Kidney tubule cell (primary cell): ENCODE measurements around the gene KNTC1.
"Not testable (repeated sequence)": the region's sequence is repeated elsewhere in the genome, so short reads cannot be mapped to it uniquely, and the experiment has no call there.

Experiments used
- DNase-seq: peaks from one replicate; pipeline ENCODE4 v3.0.0-alpha.2; 2018; ENCODE audit warnings: low spot score

Gene KNTC1

GRCh38 chr12:122513028-122513427 lies 14.0 kb upstream of the KNTC1 start:
- not testable (repeated sequence) for DNase-seq

GRCh38 chr12:122513660-122514059 lies 13.4 kb upstream of the KNTC1 start:
- no peak for DNase-seq

GRCh38 chr12:122515275-122515674 lies 11.8 kb upstream of the KNTC1 start:
- DNase-seq: no peak

- DNase-seq: no peak
Measured at GRCh38 chr12:122516544-122517361, 10.3 kb upstream of the KNTC1 start.

GRCh38 chr12:122517877-122518276 lies 9.2 kb upstream of the KNTC1 start:
- peak; percentile 90 for DNase-seq

DNA sequence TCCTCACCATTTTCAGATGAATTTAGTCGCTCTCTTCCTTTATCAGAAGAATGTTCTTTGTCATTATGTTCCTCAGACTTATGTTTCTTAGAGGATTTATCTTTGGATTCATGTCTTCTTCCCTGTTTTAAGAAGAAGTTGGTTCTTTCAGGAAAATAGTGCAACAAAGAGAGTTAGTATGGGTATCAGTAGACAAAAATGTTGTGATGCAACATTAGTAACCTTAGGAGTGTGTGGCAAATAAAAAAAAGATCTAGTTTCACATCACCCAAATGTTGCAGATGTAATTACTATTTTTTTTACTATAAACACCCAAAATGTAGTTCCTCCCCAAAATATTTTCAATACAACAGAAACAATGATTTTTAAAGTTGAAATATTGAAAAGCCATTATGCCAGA lies 8.1 kb upstream of the KNTC1 start:
- DNase-seq: no peak

- no peak for DNase-seq
Measured at GRCh38 chr12:122519418-122519817, 7.6 kb upstream of the KNTC1 start.

- no peak for DNase-seq
Measured at GRCh38 chr12:122520676-122521075, 6.4 kb upstream of the KNTC1 start.

- peak; percentile 17 for DNase-seq
Measured at GRCh38 chr12:122523280-122523679, 3.8 kb upstream of the KNTC1 start.

- DNase-seq: peak; percentile 9
Measured at GRCh38 chr12:122523846-122524718, 3.0 kb upstream of the KNTC1 start.

GRCh38 chr12:122527478-122527944 lies 462 bp downstream of the KNTC1 start:
- peak; percentile 42 for DNase-seq

DNA sequence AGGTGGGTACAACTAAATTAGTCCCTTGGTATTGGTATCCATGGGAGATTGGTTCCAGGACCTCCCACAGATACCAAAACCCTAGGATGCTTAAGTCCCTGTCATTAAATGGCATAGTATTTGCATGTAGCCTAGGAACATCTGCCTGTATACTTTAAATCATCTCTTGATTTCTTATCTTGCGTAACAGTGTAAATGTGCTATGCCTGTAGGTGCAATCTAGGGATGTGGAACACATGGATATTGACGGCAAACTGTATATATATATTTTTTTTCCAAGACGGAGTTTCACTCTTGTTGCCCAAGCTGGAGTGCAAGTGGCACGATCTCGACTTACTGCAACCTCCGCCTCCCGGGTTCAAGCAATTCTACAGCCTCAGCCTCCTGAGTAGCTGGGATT lies 1.5 kb downstream of the KNTC1 start:
- DNase-seq: no peak

DNA sequence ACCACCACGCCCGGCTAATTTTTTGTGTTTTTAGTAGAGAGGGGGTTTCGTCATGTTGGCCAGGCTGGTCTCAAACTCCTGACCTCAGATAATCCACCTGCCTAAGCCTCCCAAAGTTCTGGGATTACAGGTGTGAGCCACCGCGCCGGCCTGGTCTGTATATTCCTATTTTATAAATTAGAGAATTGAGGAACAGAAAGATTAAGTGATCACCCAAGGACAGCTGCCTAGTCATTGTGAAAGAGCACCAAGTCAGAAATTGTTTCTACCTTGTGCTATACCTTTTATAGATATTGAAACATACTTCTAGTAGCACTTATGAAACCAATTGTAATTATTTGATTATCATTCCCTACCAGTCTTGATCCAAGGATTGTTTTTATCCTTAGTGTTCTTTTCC lies 1.9 kb downstream of the KNTC1 start:
- no peak for DNase-seq

GRCh38 chr12:122533856-122534255 lies 6.8 kb downstream of the KNTC1 start:
- DNase-seq: no peak

DNA sequence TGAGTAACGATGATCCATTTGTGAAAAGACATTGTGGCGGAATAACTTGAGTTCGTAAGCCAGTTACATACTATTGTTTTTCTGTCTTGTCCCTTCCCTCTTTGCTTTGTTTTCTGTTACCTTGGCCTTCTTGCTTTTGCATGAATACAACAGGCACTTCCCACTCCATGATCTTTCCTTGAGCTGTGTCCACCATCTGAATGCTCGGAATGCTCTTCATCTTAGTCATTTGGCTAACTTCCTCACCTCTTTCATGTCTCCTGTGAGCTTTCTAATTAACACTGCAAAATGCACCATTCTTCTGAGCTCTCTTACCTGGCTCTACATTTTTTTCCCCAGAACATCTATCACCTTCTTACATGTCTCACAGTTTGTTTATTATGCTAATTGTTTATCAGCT lies 10.0 kb downstream of the KNTC1 start:
- peak; percentile 54 for DNase-seq

DNA sequence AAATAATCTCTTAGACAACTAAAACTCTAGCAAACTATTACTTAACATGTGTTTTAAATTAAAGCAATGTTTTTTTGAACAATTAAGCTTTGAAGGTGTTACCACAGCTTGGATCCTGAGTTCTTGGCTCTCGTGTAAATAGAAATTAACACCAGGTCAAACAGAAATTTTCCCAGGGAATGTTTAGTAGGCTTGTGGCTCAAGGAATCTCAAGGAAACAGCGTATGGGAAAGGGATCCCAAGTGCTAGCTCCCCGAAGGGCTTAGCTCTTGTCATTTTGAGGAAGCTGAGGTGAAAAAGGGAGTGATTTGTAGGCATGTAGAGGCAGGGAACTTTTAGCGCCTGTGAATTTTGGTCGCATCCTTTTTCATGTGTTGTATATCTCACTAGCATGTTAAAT lies 11.4 kb downstream of the KNTC1 start:
- DNase-seq: no peak

DNA sequence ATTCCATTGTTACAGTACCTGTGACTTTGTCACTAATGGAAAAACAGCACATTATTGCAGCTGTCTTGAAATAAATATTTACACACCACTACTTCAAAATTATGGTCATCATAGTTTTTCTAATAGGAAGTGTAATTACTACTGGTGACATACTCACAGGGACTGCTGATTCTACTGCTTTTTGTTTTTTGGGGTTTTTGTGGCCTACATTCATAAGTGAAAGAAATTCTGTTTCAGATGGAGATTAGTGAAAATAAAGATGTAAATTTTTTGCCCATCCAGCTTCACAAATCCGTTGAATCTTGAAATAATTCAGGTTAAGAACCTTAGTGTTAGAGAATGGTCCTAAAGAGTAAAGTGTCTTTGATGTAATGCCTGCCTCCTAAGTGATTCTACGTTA lies 17.5 kb downstream of the KNTC1 start:
- DNase-seq: no peak

GRCh38 chr12:122545855-122546254 lies 18.8 kb downstream of the KNTC1 start:
- no peak for DNase-seq

- no peak for DNase-seq
Measured at GRCh38 chr12:122547330-122547729, 20.3 kb downstream of the KNTC1 start.

DNA sequence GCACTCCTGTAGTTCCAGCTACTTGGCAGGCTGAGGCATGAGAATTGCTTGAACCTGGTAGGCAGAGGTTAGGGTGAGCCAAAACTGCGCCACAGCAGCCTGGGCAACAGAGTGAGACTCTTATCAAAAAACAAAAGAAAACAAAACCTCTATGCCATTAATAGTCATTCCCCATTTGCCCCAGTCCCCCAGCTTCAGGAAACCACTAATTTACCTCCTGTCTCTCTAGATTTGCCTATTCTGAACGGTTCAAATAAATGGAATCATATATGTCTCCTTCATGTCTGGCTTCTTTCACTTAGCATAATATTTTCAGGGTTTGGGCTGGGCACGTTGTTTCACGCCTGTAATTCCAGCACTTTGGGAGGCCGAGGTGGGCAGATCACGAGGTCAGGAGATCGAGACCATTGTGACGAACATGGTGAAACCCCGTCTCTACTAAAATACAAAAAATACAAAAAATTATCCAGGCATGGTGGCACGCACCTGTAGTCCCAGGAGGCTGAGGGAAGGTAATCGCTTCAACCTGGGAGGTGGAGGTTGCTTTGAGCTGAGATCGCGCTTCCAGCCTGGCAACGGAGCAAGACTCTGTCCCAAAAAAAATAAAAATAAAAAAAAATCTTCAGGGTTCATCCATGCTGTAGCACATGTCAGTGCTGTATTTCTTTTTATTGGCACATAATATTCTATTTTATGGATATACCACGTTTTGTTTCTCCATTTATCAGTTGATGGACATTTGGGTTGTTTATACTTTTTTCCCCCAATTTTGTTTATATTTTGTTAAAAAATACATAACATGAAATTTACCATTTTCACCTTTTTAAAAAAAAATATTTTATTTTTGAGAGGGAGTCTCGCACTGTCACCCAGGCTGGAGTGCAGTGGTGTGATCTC lies 31.9 kb downstream of the KNTC1 start:
- DNase-seq: no peak

- no peak for DNase-seq
Measured at GRCh38 chr12:122560138-122560537, 33.1 kb downstream of the KNTC1 start.

DNA sequence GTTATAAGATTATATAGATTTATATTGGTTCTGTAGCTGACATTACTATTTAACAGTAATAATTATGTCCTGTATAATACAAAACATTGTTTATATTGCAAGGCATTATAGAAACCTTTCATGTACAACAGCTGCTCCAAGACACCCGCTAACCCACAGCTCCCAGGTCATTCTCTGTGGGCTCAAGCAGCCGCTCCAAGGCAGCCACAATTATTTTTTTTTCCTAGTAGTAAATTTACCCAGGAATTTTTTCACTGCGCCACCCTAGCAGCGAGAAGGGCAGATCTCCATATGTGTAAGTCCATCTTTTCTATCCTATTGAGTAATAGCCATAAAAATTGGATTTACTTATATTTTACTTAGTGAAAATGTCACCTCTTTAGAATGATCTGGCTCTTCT lies 36.3 kb downstream of the KNTC1 start:
- no peak for DNase-seq
